Stomach (tissue), 4 donors: ENCODE results near the gene CRACR2B.

Experiments
- CTCF ChIP-seq, 7 experiments: fragments of 450-650 bp in 4 of 7; fragments of 200-600 bp in 3 of 7; sonication (generic) in 3 of 7; IDR thresholded peaks; one replicate each; pipeline ENCODE4 v1.5.1; 2016 to 2019; ENCODE audit warnings: antibody characterized with exemption in 7 of 7, control low read depth in 2 of 7, mild to moderate bottlenecking in 1 of 7
- EP300 ChIP-seq: sonication (generic); formaldehyde crosslinking; IDR thresholded peaks from one replicate; pipeline ENCODE4 v1.6.1; 2017; ENCODE audit warnings: antibody characterized with exemption
- POLR2A ChIP-seq, 4 donors: fragments of 450-650 bp; IDR thresholded peaks; one replicate each; pipeline ENCODE4 v1.6.1; 2016; ENCODE audit warnings: antibody characterized with exemption in 4 of 4, control low read depth in 2 of 4, mild to moderate bottlenecking in 1 of 4, moderate library complexity in 1 of 4
- POLR2AphosphoS5 ChIP-seq, 3 donors: sonication (generic); formaldehyde crosslinking; IDR thresholded peaks; one replicate each; pipeline ENCODE4 v1.6.1; 2016; ENCODE audit warnings: antibody characterized with exemption in 3 of 3

DNA sequence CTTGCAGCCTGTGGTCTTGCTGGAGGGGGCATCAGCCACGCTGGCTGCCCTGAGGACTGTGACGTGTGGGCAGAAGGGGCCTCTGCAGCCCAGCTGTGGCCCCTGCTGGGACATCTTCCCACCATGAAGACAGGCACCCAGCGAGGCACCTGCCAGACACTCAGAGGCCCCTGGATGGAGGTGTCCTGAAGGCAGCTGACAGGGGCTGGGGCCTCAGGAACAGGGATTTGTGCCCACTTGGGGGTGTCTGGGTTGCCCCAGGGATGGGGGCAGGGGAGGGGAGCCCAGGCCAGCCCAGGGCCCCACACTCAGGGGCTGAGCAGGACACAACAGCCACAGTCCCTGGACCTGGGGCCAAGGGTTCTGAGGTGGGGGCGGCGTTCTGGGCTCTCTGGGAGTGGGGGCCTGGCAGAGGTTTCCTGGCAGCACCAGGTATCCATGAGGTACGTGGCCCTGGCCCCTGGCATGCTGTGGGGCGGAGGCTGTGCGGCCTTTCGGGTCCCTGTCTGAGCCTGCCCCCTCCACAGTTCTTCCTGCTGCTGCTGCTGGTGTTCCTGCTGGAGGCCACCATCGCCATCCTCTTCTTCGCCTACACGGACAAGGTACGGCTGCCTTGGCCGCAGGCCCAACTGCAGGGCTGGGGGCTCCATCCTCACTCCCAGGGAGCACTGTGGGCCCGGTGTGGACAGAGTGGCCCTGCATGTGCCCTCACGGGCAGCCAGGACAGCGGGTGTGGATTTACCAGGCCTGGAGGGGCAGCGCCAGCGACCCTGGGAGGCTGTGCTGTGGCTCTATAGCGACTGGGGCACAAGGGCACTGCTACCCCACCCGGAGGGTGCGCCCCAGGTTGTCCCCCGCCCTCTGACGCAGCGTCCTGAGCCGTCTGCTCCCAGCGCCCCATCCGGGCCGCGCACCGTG is 36.5 kb downstream of the CRACR2B start:
- TF ChIP-seq CTCF (IDR thresholded peaks at IDR 0.05) (no peak), POLR2A (IDR thresholded peaks at IDR 0.05) (no peak), POLR2AphosphoS5 (IDR thresholded peaks at IDR 0.05) (no peak), EP300 (no peak)
